Ureter (tissue), 1 donor: Measurements from ENCODE around the gene NHLRC1. TPM values are rescaled to one million over a fixed set of nuclear protein-coding genes. Genes with fewer than 3 reads are reported as not detected.

Experiments used
- DNase-seq: peaks from one replicate; pipeline ENCODE4 v3.0.0-alpha.2; 2020; ENCODE audit warnings: low spot score
- total RNA-seq: library from RNA; stranded (reverse); gene quantifications from one replicate; pipeline ENCODE4 v1.2.4, GENCODE V29; 2023
- donor health status: DM: yes; HTN: yes; CAD: no.

The NHLRC1 gene
- total RNA-seq, 1 donor from 2014 or later: 4.1 TPM

- no peak for DNase-seq
These were observed 34.9 kb downstream of the NHLRC1 start for GRCh38 chr6:18087396-18088165.

GRCh38 chr6:18081025-18081668 lies 41.3 kb downstream of the NHLRC1 start:
- no peak for DNase-seq

GRCh38 chr6:18080544-18080943 lies 41.9 kb downstream of the NHLRC1 start:
- no peak for DNase-seq

GRCh38 chr6:18078866-18079265 lies 43.6 kb downstream of the NHLRC1 start:
- no peak for DNase-seq

- no peak for DNase-seq
These were observed 46.2 kb downstream of the NHLRC1 start for GRCh38 chr6:18076231-18076630.

- DNase-seq: no peak
These were observed 49.6 kb downstream of the NHLRC1 start for GRCh38 chr6:18072841-18073240.

GRCh38 chr6:18070486-18070885 lies 52.0 kb downstream of the NHLRC1 start:
- no peak for DNase-seq

Other genes starting within 250 kb of the NHLRC1 start
- gene KIF13A, start 135.0 kb downstream of the NHLRC1 start, total RNA-seq: 57.7 TPM
- 9.5 TPM for gene TPMT, start 32.4 kb upstream of the NHLRC1 start, total RNA-seq
- 18.8 TPM for gene KDM1B, start 32.7 kb upstream of the NHLRC1 start, total RNA-seq
- 66.2 TPM for gene DEK, start 141.9 kb upstream of the NHLRC1 start, total RNA-seq